Measurements from ENCODE around the gene CDK5RAP2.
"Not testable (repeated sequence)": the region's sequence is repeated elsewhere in the genome, so short reads cannot be mapped to it uniquely, and the experiment has no call there.

The CDK5RAP2 gene

GRCh38 chr9:120463765-120464164 is 116.2 kb downstream of the CDK5RAP2 start:
- DNase-seq, result no peak

GRCh38 chr9:120461677-120462076 is 118.3 kb downstream of the CDK5RAP2 start:
- not testable (repeated sequence) for DNase-seq

- no peak for DNase-seq
These were observed 123.7 kb downstream of the CDK5RAP2 start for GRCh38 chr9:120456218-120456617.

GRCh38 chr9:120454467-120454866 is 125.5 kb downstream of the CDK5RAP2 start:
- DNase-seq, result no peak

GRCh38 chr9:120453792-120454191 is 126.2 kb downstream of the CDK5RAP2 start:
- DNase-seq, result no peak

- DNase-seq, result no peak
These were observed 127.3 kb downstream of the CDK5RAP2 start for GRCh38 chr9:120452631-120453030.

DNA sequence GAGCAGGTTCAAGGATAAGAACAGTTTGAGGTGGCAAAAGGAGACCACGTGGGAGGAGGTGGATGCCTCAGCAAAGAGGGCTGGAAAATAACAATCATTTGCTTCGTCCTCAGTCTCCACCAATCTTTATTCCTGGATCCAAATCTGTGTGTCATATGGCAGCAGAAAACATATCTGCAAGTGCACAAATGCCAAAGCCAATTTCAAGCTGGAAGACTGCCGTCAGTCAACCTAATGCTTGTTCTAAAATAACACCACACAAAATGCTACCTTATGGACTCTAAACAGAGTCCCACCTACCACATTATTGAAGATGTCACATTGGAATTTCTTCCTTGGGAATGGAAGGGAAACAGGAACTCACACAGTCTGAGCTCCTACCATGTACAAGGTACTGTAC is 129.1 kb downstream of the CDK5RAP2 start:
- no peak for DNase-seq

DNA sequence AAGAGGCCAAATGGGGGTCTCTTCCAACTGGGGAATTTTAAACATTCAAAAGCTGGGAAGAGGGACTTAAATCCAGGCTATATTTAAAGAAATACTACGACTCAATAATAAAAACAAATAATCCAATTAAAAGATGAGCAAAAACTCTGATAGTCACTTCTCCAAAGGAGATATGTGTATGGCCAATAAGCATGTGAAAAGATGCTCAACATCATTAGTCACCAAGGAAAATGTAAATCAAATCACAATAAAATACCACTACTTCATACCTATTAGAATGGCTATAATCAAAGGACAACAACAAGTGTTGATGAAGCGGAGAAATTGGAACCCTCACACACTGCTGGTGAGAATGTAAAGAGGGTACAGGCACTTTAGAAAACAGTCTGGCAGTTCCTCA is 130.4 kb downstream of the CDK5RAP2 start:
- DNase-seq, result no peak

DNA sequence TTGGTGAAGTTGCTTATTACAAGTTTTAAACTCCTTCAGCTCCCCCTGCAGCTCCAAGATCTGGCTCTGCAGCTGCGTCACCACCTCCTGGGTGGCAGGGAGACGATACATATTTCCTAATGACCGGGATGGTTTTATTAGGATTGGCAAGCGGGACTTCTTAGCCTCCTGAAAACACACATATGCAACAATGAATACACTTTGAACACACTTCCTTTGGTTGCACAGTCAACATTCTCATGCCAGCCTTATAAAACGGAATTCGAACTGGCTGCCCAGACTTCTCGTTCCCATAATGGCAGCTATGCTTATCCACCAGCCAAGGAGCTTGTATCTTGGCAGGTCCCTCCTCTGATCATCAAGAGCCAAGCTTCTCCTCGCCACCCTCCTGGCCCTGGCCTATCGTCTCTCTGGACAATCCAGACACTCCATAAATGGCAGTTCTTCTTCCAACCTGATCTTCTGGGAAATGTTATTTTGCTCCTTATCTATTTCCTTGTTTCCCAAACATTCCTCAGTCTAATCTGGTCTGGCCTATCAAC is 131.9 kb downstream of the CDK5RAP2 start:
- DNase-seq, result no peak

DNA sequence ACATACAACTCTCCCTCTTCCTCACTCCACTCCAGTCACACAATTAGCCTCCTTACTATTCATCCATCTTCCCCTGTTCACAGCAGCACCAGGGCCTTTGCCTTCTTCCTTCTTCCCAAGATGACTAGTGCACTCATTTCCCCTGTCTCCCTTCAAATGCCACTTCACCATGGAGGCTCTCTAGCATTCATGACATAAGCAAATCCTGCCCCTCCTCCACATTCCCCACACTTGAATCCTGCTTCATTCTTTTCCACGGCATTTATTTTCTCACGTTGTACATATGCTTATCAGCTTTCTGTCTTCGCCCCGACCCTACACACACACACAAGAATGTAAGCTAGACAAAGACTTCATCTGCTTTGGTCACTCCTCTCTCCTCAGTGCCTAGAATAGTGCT is 133.3 kb downstream of the CDK5RAP2 start:
- DNase-seq, result no peak

DNA sequence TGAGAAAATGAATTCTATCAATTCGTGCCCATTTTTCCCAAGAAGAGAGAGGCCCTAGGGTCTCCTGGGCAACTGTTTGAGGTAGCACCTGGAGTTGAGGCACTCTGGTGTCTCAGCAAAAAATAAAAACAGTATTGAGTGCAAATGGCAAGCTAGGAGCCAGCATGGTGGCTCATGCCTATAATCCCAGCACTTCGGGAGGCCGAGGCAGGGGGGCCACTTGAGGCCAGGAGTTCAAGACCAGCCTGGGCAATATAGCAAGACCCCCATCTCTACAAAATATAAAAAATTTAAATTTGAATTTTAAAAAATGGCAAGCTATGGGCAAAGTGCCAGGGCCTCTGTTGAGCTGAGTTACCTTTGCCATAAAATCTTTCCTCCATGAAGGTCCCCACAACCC is 136.0 kb downstream of the CDK5RAP2 start:
- DNase-seq, result no peak

- DNase-seq, result no peak
These were observed 136.5 kb downstream of the CDK5RAP2 start for GRCh38 chr9:120443489-120443888.

DNA sequence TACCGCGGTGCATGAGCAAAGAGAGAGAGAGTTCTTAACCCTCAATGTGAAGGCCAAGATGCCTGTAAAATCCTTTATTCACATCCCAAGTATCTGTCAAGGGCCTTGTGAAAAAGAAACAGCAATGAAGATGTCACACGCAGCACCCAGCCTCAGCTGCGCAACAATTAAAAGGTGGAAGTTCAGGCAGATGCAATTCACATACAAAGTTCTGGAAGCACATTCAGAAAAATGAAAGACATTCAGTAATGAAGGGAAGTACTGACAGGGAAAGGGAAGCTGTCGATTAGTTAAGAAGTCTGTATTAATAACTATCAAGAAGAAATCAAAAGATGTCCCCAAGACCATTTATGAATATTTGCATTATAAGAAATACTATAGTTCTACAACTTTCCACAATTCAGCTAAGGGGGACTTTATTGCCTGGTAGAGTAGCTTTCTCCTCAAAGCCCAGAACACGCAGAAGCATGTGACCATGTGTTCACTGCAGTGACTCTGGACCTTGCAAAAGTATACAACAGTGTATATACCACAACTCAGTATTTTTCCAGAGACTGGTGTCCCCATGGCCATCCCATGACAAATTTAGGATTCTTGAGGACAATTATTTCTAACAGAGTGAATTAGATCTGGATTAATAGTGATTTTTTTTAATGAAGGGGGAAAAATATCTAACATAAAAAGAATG is 137.5 kb downstream of the CDK5RAP2 start:
- DNase-seq, result no peak

DNA sequence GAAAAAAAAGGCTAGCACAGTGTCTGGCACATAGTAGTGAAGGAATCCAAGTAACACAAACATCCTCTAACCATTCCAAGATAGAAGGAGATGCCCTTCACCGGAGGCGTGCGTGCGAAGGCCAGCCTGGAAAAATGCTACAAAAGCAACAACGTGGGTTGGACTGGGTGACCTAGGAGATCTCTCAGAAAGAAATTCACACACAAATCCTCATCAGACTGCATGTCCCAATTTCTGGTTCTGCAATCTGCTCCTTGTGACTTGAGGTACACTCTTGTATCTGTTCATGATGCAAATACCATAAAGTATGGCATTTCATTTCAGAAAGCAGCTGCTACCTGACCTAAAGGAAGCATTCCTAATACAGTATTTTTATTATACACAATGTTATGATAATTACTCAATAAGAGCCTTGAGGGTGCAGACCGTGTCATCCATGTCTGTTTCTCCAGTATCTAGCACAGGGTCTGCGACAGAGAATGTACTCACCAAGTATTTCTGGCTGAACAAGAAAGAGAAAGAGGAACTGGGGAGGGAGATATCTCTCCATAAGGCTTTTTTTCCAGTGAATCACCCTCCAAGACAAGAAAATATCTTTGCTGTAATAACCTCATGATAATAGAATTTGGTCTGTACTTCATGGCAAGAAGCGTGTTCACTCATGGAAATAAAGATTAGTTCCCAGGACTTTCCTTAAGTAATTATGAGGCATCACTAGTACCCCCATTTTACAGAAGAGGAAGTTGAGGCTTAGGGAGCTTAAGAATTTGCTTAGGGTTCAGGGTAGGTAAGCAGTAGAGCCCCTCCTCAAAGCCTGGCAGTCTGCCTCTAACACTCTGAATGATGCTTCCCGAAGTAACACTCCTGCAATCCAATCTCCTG is 138.3 kb downstream of the CDK5RAP2 start:
- no peak for DNase-seq

GRCh38 chr9:120440791-120441190 is 139.2 kb downstream of the CDK5RAP2 start:
- DNase-seq, result no peak

DNA sequence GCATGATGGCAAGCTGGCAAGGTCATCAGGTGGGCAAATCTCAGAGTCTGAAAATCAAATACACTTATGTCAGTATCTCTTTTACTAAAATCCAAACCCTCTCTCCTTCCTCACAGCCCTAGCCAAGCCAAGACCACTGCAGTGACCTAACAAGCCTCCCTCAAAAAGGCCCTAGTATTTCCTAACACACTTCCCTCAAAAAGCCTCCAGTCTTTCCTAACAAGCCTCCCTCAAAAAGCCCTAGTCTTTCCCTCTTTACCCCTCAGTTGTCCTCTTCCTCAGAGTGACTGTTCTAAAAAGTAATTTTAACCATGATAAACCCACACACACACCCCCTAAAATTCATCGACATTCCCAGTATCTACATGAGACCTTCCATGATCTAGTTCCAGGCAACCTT is 140.0 kb downstream of the CDK5RAP2 start:
- no peak for DNase-seq

- DNase-seq, result no peak
These were observed 141.0 kb downstream of the CDK5RAP2 start for GRCh38 chr9:120438836-120439546.

DNA sequence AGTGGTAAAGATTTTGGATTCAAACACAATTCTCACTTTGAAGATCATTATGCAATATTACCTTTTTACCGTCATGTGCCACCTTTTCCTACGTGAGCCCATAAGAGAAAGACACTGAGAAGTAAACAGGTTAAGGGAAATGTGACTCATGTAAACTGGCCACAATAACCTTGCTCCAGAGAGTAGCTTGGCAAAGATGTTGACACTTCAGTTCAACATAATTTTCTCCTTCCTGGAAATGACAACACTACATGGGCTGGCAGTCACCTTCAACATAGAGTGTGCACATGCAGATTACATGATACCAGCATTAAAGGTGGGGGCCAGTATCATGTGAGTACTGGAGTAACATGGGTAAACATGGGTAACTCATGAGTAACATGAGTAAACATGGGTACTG is 141.9 kb downstream of the CDK5RAP2 start:
- no peak for DNase-seq

- peak; percentile 18 for DNase-seq
These were observed 142.9 kb downstream of the CDK5RAP2 start for GRCh38 chr9:120436983-120437475.

DNA sequence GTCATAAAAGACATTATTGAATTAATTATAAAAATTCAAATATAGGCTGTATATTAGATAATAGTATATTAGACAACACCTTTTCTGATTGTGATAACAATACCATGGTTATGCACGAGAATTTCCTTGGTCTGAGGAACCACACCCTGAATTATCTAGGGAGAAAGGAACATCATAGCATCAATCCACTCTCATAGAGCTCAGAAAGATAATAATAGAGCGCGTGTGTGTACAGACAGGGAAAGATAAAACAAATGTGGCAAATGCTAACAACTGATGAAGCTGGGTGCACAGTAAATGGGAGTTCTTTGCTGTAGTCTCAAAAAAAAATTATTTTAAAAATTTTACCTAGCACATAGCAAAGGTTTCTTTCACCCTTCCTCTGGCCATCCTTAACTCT is 143.5 kb downstream of the CDK5RAP2 start:
- no peak for DNase-seq

DNA sequence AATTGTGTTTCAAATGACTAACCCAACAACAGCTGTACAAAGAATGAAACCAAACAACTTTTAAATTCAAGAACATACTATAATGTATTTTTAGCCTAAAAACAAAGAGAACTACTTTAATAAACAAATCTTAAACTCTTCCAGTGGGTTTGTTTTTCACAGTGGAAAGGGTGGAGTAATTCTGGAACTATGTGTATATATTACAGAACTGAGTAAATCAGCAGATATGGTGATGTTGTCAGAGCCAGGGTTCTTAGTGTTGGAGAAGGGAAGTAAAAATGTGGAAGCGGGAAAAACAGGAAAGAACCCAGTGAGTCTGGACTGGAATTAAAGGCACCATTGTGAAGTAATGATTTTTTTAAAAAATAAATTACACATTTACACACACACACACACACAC is 144.9 kb downstream of the CDK5RAP2 start:
- no peak for DNase-seq

- DNase-seq, result no peak
These were observed 145.4 kb downstream of the CDK5RAP2 start for GRCh38 chr9:120434532-120434931.

- no peak for DNase-seq
These were observed 146.3 kb downstream of the CDK5RAP2 start for GRCh38 chr9:120433701-120434100.
